VCaP (cell line): ENCODE data around the gene BRPF3.

Experiments used
- H3K27ac ChIP-seq: fragments of 450-650 bp; 2 replicates; pipeline ENCODE4 v1.5.1; 2017
- CTCF ChIP-seq: fragments of 450-650 bp; conservative IDR thresholded peaks from 2 replicates; pipeline ENCODE4 v1.5.1; 2017; ENCODE audit warnings: mild to moderate bottlenecking, moderate library complexity

The BRPF3 gene

GRCh38 chr6:36243562-36244212, 47.1 kb downstream of the BRPF3 start:
- TF ChIP-seq CTCF: no peak
- H3K27ac ChIP-seq: no peak overlapping the region

- H3K27ac ChIP-seq: peak overlapping the region; percentile 61; the same call in 1 of the 2 replicates
Measured at GRCh38 chr6:36244641-36245280, 48.2 kb downstream of the BRPF3 start.

DNA sequence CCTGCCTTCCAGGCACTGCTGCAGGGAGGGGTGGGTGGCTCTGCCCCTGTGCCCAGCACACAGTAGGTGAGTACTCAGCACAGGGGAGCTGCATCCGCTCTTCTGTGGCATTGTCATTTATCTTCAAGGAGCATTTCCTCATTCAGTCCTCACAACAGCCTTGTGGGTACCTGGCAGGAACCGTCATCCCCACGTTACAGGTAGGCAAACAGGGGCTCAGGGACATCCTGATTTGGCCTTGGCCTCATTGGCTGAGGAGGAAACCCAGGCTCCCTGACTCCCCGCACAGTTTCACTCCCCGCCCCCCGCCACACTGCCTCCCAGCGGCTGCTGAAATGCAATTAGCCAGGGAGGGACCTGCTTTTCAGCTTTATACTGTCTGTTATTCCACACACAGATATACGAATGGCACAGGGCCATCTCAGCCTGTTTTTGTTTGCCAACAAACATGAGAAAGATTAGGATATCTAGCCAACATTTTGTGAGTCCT, 49.1 kb downstream of the BRPF3 start:
- peak overlapping the region; percentile 61 for H3K27ac ChIP-seq
- TF ChIP-seq CTCF: peak; percentile 78

More at GRCh38 chr6:36244641-36245280, 48.2 kb downstream of the BRPF3 start:
- no peak for TF ChIP-seq CTCF

- TF ChIP-seq CTCF: no peak
- peak overlapping the region; percentile 61 for H3K27ac ChIP-seq
Measured at GRCh38 chr6:36246506-36247268, 50.1 kb downstream of the BRPF3 start.

GRCh38 chr6:36247693-36248092, 51.1 kb downstream of the BRPF3 start:
- TF ChIP-seq CTCF: no peak
- H3K27ac ChIP-seq: no peak overlapping the region

DNA sequence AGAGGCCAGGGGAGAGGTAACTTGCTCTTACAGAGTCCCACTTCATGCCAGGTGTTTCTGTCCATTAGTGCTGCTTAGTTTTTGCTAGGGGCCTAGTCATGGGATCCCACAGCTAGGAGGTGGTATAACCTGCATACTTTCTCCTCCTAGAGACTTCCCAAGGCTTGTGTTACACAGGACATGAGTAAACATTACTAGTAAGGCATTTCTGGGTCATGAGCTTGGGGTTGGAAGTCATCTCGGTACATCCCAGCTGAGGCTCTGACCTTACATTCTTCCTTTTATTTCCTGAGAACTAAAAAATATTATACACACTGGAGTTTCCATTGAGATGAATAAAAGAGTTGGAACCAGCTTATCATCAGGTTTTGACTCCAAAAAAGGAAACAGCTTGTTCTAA, 52.4 kb downstream of the BRPF3 start:
- no peak overlapping the region for H3K27ac ChIP-seq
- TF ChIP-seq CTCF: no peak

DNA sequence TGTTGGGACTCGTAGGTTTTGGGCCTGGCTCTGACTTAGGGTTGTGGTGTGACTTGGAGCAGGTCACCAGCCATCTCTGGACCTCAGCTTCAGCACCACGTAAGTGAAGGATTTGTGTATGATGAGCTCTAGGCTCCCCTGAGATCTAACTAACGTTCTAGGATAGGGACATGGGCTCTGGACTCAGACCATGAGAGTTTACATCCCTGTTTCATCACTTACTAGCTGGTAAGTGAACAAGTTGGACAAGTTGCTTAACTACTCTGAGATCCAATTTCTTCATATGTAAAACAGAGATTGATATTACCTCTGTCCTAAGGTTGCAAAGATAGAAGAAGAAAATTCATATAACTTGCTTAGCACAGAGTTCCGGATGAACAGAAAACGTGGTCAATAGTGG, 53.0 kb downstream of the BRPF3 start:
- no peak overlapping the region for H3K27ac ChIP-seq
- TF ChIP-seq CTCF: no peak
